Thyroid gland (tissue), 4 donors: Measurements from ENCODE around the gene C2CD2L.

ENCODE experiments used
- CTCF ChIP-seq, 6 experiments: fragments of 200-600 bp in 3 of 6; fragments of 450-650 bp in 3 of 6; sonication (generic) in 3 of 6; IDR thresholded peaks; one replicate each; pipeline ENCODE4 v1.5.1; 2016 to 2019; ENCODE audit warnings: antibody characterized with exemption in 6 of 6, mild to moderate bottlenecking in 2 of 6, inconsistent platforms in 1 of 6, moderate library complexity in 1 of 6
- POLR2A ChIP-seq, 2 donors: fragments of 450-650 bp; IDR thresholded peaks; one replicate each; pipeline ENCODE4 v1.6.1; 2017; ENCODE audit warnings: antibody characterized with exemption in 2 of 2, mild to moderate bottlenecking in 2 of 2, moderate library complexity in 1 of 2

GRCh38 chr11:119081682-119082260 lies 25.4 kb upstream of the C2CD2L start:
- no peak for TF ChIP-seq CTCF (IDR thresholded peaks at IDR 0.05)
- no peak for TF ChIP-seq POLR2A (IDR thresholded peaks at IDR 0.05)
